ENCODE data around the gene CHDH.

DNA sequence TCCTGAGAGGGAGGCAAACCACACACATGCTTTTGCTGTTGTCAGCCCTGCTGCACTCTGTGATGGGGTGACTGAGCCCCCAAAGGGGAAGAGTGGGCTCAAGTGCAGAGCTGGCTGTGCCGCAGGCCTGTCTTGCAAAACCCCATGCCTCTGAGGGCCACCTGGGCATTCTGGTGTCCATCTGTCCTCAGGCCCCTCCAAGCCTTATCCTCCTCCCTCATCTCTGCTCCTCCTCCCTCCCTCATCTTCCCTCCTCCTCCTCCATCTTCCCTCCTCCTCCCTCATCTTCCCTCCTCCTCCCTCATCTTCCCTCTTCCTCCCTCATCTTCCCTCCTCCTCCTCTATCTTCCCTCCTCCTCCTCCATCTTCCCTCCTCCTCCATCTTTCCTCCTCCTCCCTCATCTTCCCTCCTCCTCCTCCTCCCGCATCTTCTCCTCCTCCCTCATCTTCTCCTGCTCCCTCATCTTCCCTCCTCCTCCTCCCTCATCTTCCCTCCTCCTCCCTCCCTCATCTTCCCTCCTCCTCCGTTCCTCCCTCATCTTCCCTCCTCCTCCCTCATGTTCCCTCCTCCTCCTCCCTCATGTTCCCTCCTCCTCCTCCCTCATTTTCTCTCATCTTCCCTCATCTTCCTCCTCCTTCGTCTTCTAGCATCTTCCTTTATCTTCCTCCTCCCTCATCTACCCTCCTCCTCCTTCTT lies 40.6 kb downstream of the CHDH start:
- TF ChIP-seq POLR2AphosphoS5 (IDR thresholded peaks at IDR 0.05; ENCODE audit: borderline replicate concordance, low read depth, low read length), result no peak
- no peak for TF ChIP-seq EZH2 (IDR thresholded peaks at IDR 0.05)
